OCI-LY1 (cell line): Measurements from ENCODE around the gene SERPINA3.

Experiments used
- CTCF ChIP-seq: fragments of 200-600 bp; sonication (generic), shearing (Covaris generic); IDR thresholded peaks from 2 replicates; pipeline ENCODE4 v1.5.1; 2017; ENCODE audit warnings: mild to moderate bottlenecking, antibody characterized with exemption, low read length, moderate library complexity, mixed read lengths
- EZH2 ChIP-seq: fragments of 200-600 bp; sonication (generic), shearing (Covaris generic); IDR thresholded peaks from 2 replicates; pipeline ENCODE4 v1.8.0; 2017; ENCODE audit warnings: borderline replicate concordance, mixed run types, mild to moderate bottlenecking, antibody characterized with exemption, low read length, moderate library complexity, mixed read lengths

GRCh38 chr14:94572637-94573303 lies 39.4 kb upstream of the SERPINA3 start:
- TF ChIP-seq CTCF (no peak), EZH2 (no peak)
